Cerebellar nuclear complex (tissue), 1 donor: ENCODE results near the gene SDF4.

ENCODE experiments used
- DNase-seq, 2 experiments: peaks; one replicate each; lab custom pipeline; 2025; lab: John Stamatoyannopoulos, UW

Gene SDF4

GRCh38 chr1:1228596-1229321, 3.0 kb downstream of the SDF4 start:
- DNase-seq, result no peak

GRCh38 chr1:1228187-1228586, 3.6 kb downstream of the SDF4 start:
- no peak for DNase-seq

- no peak for DNase-seq
Observed at GRCh38 chr1:1227386-1227785, 4.4 kb downstream of the SDF4 start.

- no peak for DNase-seq
Observed at GRCh38 chr1:1226566-1227362, 5.0 kb downstream of the SDF4 start.

GRCh38 chr1:1225913-1226312, 5.9 kb downstream of the SDF4 start:
- DNase-seq, result peak; percentile 34 to 60

- no peak for DNase-seq
Observed at GRCh38 chr1:1225238-1225845, 6.5 kb downstream of the SDF4 start.

GRCh38 chr1:1223891-1224290, 7.9 kb downstream of the SDF4 start:
- DNase-seq, result no peak

- DNase-seq, result no peak
Observed at GRCh38 chr1:1223321-1223720, 8.5 kb downstream of the SDF4 start.

- DNase-seq, result no peak
Observed at GRCh38 chr1:1222575-1223225, 9.1 kb downstream of the SDF4 start.

GRCh38 chr1:1221887-1222574, 9.8 kb downstream of the SDF4 start:
- no peak for DNase-seq

GRCh38 chr1:1220197-1220596, 11.6 kb downstream of the SDF4 start:
- DNase-seq, result no peak

- DNase-seq, result no peak
Observed at GRCh38 chr1:1219341-1219740, 12.5 kb downstream of the SDF4 start.

- DNase-seq, result no peak
Observed at GRCh38 chr1:1218524-1219200, 13.1 kb downstream of the SDF4 start.

- DNase-seq, result peak in 1 of 2 experiments; percentile 31
Observed at GRCh38 chr1:1217621-1218523, 13.9 kb downstream of the SDF4 start.

- DNase-seq, result no peak
Observed at GRCh38 chr1:1216770-1217620, 14.8 kb downstream of the SDF4 start.

- no peak for DNase-seq
Observed at GRCh38 chr1:1215881-1216605, 15.8 kb downstream of the SDF4 start.

- no peak for DNase-seq
Observed at GRCh38 chr1:1215080-1215676, 16.6 kb downstream of the SDF4 start.
